Stimulated activated CD4-positive, alpha-beta T cell treated with anti-CD3 and anti-CD28 coated beads, Interleukin-4, amount 100 ng/mL, for 48 hours (primary cell): ENCODE measurements around the gene SPPL2C.
"Not testable (repeated sequence)": the region's sequence is repeated elsewhere in the genome, so short reads cannot be mapped to it uniquely, and the experiment has no call there.

Source experiments
- DNase-seq, 2 donors: peaks; one replicate each; pipeline ENCODE4 v3.0.0-alpha.2; 2020; ENCODE audit warnings: low read depth in 2 of 2

Gene SPPL2C

GRCh38 chr17:45849536-45849990 is 4.9 kb downstream of the SPPL2C start:
- no peak for DNase-seq

DNA sequence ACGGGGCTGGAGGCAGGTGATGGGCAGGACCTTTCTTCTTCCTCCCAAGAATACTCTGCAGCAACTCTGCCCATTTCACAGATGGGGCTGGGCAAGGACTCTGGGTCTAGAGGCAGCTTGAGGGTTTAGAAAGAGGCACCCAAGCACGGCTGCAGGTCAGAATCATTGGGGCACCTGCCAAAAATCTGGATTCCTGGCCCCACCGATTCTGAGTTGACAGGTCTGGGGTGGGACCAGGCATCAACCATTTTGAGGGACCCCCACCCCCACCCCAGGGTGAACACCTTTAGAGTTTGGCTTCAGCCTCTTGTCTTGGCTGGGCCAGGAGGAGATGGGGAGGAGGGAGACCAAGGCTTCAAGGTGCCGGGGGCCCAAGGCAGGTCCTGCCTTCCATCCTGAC is 5.3 kb downstream of the SPPL2C start:
- DNase-seq, result no peak

DNA sequence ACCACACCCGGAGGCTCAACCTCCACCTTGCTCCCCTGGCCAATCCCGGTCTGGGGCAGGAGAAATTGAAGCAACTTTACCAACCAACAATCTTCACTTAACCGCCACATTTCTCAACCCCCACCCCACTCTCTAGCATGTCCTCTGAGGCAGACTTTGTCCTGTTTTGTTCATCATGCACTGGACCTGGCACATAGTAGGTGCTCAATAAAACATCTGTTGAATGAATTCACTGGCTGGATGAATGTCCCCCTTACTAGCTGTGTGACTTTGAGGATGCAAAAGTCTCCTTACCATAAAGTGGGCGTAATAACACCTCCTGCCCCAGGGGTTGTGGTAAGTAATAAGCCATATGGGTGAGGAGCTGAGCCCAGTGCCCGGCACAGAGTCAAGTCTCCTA is 5.8 kb downstream of the SPPL2C start:
- DNase-seq, result no peak

GRCh38 chr17:45851022-45851421 is 6.3 kb downstream of the SPPL2C start:
- no peak for DNase-seq

GRCh38 chr17:45851464-45851863 is 6.8 kb downstream of the SPPL2C start:
- DNase-seq, result no peak

GRCh38 chr17:45851873-45852272 is 7.2 kb downstream of the SPPL2C start:
- DNase-seq, result no peak

DNA sequence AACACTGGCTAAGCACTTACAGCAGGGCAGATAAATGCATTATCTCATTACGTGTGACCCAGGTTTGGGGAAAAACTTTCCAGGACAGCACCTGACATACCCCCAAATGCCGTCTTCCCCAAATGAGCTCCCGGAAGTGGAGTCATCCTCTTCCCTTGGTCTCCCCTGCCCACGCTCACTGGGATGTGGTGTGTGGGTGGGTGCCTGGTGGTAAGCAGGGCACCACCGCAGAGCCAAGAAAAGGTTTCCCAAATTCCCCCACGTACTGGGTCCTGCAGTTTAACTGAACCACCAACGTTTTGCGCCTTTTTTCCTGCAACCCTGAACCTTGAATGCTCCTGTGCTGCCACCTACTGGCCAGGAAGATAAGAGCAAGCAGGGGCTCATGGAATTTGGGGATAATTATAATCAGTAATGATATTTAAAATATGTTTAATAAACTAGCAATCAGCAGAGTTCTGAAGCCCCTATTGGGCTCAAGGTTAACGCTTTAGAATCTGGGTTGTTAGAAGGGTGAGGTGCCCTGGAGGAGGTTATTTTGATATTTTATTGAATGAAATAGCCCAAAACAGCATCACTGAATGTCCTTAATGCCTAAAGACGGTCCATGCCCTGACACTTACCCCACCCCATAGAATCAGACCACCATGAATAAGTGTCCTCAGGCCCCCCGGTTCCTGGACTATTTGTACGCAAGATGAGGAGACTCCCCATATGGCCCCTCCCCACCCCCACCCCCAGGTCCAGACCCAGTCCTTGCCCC is 8.0 kb downstream of the SPPL2C start:
- DNase-seq, result peak; percentile 44 to 63

DNA sequence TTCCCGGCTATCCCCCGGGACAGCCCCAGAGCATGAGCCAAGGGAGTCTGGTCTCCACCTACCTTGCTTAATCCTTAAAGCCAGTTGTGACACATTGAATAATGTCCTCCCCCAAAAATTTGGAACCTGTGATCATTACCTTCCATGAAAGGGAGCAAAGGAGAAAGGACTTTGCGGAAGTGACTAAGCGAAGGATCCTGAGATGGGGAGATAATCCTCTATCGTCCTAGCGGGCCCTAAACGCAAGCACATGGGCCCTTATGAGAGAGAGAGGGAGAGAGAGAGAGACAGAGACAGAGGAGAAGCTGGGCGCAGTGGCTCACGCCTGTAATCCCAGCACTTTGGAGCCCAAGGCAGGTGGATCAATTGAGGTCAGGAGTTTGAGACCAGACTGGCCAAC is 9.5 kb downstream of the SPPL2C start:
- DNase-seq, result no peak

DNA sequence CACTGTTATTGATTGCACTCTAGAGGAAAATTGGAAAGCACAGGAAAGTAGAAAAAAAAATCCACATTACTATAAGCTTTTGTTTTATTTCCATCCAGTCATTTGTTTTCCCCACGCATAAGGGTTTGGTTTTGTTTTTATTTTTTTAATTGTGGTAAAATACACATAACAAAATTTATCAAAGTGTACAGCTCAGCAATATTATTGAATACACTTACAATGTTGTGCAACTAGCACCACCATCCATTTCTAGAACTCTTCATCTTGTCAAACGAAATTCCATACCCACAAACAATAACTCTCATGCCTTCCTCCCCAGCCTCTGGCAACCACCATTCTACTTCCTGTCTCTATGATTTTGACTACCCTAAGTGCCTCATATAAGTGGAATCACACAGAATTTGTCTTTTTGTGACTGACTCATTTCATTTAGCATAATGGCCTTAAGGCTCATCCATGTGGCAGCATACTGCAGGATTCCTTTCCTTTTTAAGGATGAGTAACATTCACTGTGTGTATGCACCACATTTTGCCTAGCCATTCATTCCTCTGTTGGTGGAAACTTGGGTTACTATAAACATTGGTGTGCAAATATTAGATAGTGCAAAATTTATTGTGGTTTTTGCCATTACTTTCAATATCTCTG is 11.1 kb downstream of the SPPL2C start:
- DNase-seq, result no peak

DNA sequence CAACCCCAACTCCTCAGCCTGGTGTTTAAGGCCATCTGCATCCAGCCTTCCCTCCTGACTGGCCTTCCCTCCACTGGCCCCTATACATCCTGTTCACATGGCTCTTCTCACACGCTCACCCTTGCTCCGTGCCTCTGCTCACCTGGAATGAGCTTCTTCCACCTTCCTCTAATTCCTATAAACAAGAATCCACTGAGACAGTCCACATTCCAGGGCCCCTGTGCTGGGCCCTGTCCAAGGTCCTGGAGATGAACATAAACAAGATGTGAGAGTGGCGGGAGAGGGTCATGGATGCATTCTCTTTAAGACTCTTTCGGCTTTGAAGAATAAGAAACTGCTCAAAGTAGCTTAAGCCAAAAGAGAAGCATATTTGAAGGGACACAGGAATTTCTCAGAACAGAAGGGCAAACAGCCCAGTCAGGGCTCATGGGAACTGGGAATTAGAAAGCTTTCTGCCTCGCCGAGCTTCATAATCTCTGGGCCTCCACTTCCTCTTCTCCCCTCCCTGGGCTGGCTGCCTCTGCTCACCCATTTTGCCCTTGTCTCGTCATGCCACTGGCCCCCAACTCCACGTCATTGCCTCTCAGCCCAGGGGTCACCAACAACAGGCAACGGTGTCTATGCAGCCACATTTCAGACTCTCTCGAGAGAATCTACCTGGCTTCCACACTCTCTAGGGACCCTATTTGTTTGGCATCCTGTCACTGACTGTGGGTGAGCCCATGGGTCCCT is 13.5 kb downstream of the SPPL2C start:
- DNase-seq, result no peak

DNA sequence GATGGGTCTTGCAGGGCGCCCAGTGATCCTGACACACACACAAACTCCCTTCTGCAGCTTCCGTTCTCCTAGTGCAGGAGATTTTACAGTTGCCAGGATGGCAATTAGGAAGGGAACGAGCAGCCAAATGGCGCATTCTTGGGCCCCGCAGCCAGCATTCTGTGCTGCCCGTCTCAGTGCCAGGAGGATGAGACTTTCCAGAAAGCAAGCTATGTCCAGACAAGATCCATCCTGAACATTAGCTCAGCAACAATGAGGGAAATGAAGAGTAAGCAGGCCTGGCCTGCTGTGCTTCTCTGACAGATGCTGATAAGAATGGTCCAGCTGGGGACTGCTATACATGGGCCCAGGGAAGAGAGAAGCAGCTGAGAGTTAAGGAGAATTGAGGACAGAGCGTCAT is 16.5 kb downstream of the SPPL2C start:
- DNase-seq, result no peak

GRCh38 chr17:45862127-45862526 is 17.4 kb downstream of the SPPL2C start:
- not testable (repeated sequence) for DNase-seq

DNA sequence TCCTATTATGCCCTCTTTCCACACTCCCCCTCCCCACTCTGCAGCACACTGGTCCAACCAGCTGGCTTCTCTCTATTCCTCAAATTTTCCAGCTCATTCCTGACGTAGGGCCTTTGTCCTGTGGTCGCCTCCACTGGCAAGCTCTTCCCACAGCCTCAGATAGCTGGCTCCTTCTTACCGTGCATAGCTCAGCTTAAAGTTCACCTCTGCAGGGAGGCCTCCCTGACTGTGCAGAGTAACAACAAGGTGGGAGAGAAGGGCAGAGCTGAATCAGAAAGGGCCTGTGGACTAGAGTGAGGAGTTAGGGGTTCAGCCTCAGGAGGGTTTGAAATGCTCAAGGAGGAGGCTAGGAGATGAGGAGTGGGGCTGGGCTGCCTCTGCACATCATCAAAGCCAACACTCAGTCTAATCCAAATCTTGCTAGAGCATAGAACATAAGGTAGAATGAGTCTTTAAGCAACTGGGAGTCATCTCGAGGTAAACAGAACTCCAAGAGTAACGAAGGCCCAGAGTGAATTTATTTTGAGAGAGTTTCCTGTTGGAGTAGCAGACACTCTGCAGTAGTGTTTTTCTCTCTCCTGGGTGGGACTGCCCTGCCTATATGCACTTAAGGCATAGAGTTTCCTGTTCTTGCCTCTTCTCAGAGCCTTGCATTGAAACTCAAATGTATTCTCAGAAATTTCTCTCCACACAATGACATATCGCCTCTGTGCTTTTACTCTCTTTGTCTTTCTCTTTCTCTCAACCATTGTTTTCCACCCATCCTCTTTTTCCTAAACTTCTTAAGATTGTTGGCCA is 19.4 kb downstream of the SPPL2C start:
- DNase-seq, result no peak

- DNase-seq, result no peak
Observed at GRCh38 chr17:45867171-45867570, 22.5 kb downstream of the SPPL2C start.

DNA sequence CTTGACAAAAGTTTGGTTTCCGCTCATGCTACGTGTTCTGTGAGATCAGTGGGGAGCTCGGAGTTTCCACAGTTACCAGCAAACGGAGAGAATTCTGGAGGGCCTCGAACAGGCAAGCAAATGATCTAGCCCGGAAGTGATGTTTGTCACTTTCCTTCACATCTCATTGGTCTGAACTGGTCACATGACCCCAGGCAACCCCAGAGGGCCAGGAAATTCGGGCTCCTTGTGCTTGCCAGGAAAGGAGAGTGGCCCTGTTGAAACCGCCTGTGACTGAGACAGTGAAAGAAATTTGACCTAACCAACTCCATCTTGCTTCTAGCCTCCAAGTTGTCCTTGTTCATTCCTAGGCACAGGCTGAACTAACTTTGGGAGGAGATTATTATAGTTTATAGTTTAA is 23.0 kb downstream of the SPPL2C start:
- no peak for DNase-seq

- DNase-seq, result no peak
Observed at GRCh38 chr17:45868276-45868675, 23.6 kb downstream of the SPPL2C start.

GRCh38 chr17:45869676-45870341 is 25.1 kb downstream of the SPPL2C start:
- no peak for DNase-seq

- no peak for DNase-seq
Observed at GRCh38 chr17:45870342-45870974, 25.8 kb downstream of the SPPL2C start.

GRCh38 chr17:45871718-45872117 is 27.0 kb downstream of the SPPL2C start:
- DNase-seq, result no peak

GRCh38 chr17:45873728-45874127 is 29.0 kb downstream of the SPPL2C start:
- no peak for DNase-seq

DNA sequence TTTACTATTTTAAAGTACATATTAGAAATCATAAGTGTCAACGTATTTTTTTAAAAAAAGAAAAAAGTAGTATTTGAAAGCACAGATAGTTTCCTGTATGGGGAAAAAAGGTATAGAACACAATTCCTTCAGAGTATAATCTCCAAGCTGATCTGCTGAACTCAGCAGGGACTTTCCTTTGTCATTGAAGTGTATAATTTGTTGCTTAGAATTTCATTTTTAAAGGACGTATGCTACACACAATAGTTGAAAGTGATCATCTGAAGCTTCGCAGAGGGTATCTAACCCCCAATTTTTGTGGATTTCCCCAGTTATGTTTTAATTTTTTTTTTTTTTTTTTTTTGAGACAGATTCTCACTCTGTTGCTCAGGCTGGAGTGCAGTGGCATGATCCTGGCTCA is 29.5 kb downstream of the SPPL2C start:
- DNase-seq, result no peak
